Measurements from ENCODE around the gene OR2H2.

DNA sequence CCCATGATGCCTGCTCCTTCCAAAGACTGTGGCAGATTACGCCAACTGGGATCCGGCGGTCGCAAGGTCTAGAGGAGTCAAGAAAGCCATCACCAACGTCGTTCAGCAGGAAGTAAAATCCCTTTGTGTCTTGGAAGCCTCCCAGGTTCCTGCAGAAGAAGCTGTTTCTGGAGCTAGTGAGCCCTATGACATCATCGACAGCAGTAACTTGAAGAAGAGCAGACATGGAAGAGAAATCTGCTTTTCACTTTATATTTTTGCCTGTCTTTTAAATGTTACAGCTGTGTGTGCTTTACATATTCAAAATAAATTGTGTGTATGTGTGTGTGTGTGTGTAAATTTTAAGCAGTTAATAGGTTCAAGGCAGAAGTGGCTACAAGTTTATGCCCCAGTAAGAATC is 7.4 kb upstream of the OR2H2 start:
- TF ChIP-seq, protein P1, sequence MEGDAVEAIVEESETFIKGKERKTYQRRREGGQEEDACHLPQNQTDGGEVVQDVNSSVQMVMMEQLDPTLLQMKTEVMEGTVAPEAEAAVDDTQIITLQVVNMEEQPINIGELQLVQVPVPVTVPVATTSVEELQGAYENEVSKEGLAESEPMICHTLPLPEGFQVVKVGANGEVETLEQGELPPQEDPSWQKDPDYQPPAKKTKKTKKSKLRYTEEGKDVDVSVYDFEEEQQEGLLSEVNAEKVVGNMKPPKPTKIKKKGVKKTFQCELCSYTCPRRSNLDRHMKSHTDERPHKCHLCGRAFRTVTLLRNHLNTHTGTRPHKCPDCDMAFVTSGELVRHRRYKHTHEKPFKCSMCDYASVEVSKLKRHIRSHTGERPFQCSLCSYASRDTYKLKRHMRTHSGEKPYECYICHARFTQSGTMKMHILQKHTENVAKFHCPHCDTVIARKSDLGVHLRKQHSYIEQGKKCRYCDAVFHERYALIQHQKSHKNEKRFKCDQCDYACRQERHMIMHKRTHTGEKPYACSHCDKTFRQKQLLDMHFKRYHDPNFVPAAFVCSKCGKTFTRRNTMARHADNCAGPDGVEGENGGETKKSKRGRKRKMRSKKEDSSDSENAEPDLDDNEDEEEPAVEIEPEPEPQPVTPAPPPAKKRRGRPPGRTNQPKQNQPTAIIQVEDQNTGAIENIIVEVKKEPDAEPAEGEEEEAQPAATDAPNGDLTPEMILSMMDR (IDR thresholded peaks at IDR 0.05; ENCODE audit: low read depth, low read length, missing input control) = no peak
- TF ChIP-seq FOXA1 (IDR thresholded peaks at IDR 0.05) = no peak
- TF ChIP-seq, protein P2, sequence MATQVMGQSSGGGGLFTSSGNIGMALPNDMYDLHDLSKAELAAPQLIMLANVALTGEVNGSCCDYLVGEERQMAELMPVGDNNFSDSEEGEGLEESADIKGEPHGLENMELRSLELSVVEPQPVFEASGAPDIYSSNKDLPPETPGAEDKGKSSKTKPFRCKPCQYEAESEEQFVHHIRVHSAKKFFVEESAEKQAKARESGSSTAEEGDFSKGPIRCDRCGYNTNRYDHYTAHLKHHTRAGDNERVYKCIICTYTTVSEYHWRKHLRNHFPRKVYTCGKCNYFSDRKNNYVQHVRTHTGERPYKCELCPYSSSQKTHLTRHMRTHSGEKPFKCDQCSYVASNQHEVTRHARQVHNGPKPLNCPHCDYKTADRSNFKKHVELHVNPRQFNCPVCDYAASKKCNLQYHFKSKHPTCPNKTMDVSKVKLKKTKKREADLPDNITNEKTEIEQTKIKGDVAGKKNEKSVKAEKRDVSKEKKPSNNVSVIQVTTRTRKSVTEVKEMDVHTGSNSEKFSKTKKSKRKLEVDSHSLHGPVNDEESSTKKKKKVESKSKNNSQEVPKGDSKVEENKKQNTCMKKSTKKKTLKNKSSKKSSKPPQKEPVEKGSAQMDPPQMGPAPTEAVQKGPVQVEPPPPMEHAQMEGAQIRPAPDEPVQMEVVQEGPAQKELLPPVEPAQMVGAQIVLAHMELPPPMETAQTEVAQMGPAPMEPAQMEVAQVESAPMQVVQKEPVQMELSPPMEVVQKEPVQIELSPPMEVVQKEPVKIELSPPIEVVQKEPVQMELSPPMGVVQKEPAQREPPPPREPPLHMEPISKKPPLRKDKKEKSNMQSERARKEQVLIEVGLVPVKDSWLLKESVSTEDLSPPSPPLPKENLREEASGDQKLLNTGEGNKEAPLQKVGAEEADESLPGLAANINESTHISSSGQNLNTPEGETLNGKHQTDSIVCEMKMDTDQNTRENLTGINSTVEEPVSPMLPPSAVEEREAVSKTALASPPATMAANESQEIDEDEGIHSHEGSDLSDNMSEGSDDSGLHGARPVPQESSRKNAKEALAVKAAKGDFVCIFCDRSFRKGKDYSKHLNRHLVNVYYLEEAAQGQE (IDR thresholded peaks at IDR 0.05) = no peak
- no peak for TF ChIP-seq EGR1 (IDR thresholded peaks at IDR 0.05; ENCODE audit: low read depth in 2 of 2)
- no peak for TF ChIP-seq SP1 (IDR thresholded peaks at IDR 0.05)
- TF ChIP-seq, protein P3, sequence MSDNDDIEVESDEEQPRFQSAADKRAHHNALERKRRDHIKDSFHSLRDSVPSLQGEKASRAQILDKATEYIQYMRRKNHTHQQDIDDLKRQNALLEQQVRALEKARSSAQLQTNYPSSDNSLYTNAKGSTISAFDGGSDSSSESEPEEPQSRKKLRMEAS (IDR thresholded peaks at IDR 0.05) = no peak
- TF ChIP-seq TAF1 (conservative IDR thresholded peaks at IDR 0.05) = no peak
- TF ChIP-seq HNF4G (IDR thresholded peaks at IDR 0.05) = no peak
- no peak for TF ChIP-seq JUND (IDR thresholded peaks at IDR 0.05)
- TF ChIP-seq GABPA (IDR thresholded peaks at IDR 0.05 in 1 of 2, conservative IDR thresholded peaks at IDR 0.05 in 1 of 2) = no peak

Data from liver (tissue), 3 donors.